Ishikawa (cell line): ENCODE data around the gene TGM3.

Experiments
- CEBPB ChIP-seq: IDR thresholded peaks from 2 replicates; pipeline ENCODE4 v1.6.1; 2012
- CREB1 ChIP-seq: IDR thresholded peaks from 2 replicates; pipeline ENCODE4 v1.6.1; 2012; ENCODE audit warnings: low read depth
- EGR1 ChIP-seq: IDR thresholded peaks from 2 replicates; pipeline ENCODE4 v1.6.1; 2012
- EP300 ChIP-seq: IDR thresholded peaks from 2 replicates; pipeline ENCODE4 v1.6.1; 2012; ENCODE audit warnings: borderline replicate concordance
- FOXM1 ChIP-seq: IDR thresholded peaks from 2 replicates; pipeline ENCODE4 v1.6.1; 2012; ENCODE audit warnings: low read depth, borderline replicate concordance
- MAX ChIP-seq: IDR thresholded peaks from 2 replicates; pipeline ENCODE4 v1.6.1; 2012
- NFIC ChIP-seq: IDR thresholded peaks from 2 replicates; pipeline ENCODE4 v1.6.1; 2012
- RAD21 ChIP-seq: IDR thresholded peaks from 2 replicates; pipeline ENCODE4 v1.6.1; 2012; ENCODE audit warnings: low read depth
- TCF12 ChIP-seq: IDR thresholded peaks from 2 replicates; pipeline ENCODE4 v1.6.1; 2012; ENCODE audit warnings: low read depth
- TEAD4 ChIP-seq: IDR thresholded peaks from 2 replicates; pipeline ENCODE4 v1.6.1; 2012
- YY1 ChIP-seq: IDR thresholded peaks from 2 replicates; pipeline ENCODE4 v1.6.1; 2012; ENCODE audit warnings: low read depth

DNA sequence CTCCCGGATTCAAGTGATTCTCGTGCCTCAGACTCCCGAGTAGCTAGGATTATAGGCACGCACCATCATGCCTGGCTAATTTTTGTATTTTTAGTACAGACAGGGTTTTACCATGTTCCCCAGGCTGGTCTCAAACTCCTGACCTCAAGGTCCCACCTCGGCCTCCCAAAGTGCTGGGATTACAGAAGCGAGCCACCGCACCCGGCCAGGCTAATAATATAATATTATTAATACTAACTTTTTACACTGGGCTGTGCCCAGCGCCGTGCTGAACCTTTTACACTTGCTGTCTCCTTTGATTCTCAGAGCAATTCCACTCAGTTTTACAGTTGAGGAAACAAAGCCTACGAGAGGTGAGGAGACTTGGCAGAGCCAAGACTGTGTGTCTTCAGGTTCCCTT lies 2.3 kb upstream of the TGM3 start:
- TF ChIP-seq EGR1 (no peak), CREB1 (no peak), YY1 (no peak), TEAD4 (no peak), RAD21 (no peak), EP300 (no peak), MAX (no peak), CEBPB (no peak), NFIC (no peak), FOXM1 (no peak), TCF12 (no peak)
